Fibroblast of peridontal ligament (primary cell): ENCODE results near the gene NAA16.

Experiments
- DNase-seq: peaks from one replicate; pipeline ENCODE4 v3.0.0-alpha.2; 2010; ENCODE audit errors: extremely low read depth

NAA16 gene

DNA sequence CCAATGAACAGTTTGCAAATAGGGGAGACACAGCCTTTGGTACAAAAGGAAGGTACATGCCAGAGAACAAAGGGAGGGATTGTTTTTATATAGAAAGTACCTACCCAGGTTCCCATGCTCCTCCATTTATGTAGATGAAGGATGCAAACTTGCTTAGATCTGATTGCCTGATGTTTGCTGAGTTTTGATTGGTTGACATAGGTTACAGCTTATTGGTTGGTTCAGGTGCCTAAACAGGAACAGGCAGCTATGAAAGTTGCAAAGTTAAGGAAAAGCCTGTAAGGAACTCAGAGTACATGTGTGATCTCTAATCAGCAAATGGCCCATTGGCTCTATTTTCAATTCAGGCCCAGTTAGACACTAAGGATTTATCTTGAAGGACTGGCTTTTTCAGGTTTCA is 6.5 kb upstream of the NAA16 start:
- DNase-seq = no peak

DNA sequence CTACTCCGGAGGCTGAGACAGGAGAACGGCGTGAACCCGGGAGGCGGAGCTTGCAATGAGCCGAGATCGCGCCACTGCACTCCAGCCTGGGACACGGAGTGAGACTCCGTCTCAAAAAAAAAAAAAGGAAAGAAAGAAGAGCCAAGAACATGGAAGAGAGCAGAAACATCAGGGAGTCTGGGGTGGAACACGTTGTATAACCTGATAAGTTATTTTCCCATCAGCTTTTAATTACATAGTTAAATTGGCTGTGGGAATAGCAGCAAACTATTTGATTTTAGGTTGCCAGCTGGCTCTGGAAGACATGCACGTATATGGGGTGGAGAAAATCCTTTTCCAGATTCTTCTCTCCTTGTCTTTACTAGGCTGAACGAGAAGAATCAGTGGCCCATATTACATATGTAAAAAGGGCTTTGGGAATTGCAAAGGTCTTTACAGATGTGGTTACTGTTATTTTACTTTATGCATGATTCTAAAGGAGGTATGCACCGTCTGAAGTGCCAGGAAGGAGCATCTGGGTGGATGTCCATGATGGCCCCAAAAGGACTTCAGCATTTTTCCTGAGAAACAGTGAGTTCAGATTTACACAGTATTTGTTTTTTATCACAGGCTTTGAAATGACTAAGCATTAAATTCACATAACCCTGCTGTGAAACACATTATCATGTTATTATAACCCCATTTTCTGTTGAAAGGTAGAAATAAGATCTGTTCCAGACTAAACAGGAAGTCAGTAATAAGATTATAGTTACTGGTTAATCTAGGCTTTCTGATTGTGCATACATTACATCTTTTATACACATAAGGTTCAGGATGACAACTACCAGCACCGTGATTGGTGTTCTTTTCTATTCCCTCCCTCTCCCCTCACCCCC is 4.6 kb upstream of the NAA16 start:
- DNase-seq = no peak

DNA sequence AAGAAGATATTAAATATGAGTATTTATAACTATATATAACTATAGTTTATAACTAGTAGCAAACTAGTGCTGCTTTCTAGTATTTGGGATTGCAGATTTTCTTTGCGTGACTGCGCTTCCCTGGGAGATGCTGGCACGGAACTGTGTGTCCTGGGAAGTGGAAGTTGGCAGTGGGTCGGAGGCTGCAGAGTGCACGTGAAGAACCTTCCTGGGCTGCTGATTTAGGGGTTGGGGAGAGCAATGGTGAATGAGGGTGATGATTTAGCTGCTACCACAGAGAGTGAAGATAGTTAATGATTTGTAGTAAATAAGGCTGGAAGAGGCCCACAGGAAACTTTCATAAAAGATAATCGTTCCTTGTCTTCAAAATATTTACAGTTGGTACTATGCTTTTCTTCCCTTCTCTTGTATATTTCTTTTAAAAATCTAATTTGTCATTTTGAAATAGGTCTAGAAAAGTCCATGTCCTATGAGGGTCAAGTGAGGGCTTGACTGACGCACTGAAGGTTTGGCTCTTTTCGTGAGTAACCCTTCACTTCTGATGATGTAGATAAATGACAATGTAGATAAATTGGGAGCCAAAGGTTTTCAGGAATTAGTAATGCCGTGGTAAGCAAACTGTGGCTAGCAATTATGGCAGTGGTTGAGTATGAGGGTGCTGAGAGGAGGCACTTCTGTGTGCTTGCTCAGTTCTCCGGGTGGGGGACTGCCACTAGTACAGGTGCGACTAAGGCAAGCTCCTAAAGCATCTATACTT is 3.0 kb upstream of the NAA16 start:
- no peak for DNase-seq

GRCh38 chr13:41311406-41312175 is 524 bp downstream of the NAA16 start:
- no peak for DNase-seq

DNA sequence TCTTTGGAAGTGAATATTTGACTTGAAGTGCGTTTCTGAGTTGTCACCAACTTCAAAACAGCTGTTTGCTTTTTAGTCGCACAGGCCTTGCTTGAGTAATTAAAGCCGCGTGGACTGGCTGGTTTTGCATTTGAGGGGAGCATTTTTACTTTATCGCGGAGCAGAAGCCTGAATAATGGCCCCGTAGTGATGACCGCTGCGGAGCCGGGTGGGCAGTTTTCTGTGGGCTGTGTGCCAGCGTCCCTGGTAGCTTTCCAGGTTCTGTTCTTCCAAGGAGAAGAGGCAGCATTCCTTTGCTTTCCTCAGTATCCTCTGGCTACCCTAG is 1.1 kb downstream of the NAA16 start:
- DNase-seq = peak; percentile 48

DNA sequence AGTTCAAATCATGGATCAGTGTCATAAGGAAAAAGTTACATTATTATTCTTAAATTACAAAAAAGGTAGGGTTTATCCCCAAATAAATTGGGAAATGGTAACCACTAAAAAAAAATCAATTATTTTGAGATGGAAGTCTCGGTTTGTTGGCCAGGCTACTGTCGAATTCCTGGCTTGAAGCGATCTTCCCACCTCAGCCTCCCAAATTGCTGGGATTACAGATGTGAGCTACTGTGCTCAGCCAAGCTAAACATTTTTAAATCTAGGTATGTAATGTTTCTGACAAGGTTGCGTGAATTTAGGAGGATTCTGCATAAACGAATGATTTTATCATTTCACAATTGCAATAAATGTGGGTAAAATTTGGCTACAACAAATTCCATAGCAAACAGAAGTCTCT is 2.0 kb downstream of the NAA16 start:
- no peak for DNase-seq

DNA sequence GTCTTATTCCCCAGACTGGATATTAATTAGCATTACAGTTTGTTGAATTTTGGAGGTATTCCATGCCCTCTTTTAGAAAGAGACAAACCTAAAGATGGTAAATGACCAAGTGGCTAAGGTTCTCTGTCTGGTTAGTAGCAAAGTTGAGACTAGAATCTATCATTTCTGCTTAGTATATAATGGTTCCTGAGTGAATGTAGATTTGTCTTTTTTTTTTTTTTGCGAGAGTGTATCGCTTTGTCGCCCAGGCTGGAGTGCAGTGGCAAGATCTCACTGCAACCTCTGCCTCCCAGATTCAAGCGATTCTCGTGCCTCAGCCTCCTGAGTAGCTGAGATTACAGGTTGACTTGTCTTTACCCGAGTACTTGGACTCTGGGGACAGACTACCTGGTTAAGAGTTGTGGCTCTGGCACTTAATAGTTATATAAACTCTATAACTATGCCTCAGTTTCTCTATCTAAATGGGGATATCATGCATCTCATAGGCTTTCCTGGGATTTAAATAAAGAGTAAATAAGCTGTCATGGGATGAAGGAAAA is 2.7 kb downstream of the NAA16 start:
- no peak for DNase-seq

DNA sequence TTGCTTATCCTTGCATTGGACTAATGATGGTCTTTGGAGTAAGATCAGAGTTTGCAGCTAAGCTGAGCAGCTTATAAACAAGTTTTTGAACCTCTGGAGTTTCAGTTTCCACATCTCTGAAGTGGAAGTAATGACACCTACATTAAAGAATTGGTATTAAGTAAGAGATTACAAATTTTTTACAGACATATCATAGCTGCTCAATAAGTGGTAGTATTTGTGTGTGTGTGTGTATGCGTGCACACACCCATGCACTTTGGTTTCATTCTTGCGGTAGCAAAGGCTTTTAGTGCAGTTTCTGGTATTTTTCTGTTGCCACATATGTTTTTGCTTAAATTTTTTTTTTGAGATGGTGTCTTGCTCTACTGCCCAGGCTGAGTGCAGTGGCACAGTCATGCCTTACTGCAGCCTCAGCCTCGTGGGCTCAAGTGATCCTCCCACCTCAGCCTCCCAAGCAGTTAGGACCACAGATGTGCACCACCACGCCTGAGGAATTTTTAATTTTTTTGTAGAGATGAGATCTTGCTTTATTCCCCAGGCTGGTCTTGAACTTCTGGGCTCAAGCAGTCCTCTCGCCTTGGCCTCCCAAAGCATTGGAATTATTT is 4.5 kb downstream of the NAA16 start:
- peak; percentile 42 for DNase-seq

DNA sequence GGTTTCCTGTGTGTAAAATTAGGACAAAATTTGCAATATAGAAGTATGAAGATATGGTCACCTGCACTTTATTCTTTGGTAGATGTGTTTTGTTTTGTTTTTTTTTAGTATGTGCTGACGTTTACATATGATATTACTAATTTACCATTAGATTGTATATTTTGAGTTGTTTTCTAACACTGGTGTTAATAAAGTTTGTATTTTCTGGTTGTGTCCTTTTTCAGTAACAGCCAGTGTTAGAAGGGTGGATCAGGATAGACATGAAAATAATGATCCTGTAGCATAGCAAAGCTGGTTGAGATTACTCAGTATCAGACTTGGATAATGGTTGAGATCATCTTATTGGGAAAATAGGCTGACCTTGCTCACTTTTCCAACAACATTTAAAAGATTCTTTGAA is 6.2 kb downstream of the NAA16 start:
- no peak for DNase-seq

GRCh38 chr13:41325752-41326151 is 14.7 kb downstream of the NAA16 start:
- DNase-seq = no peak

GRCh38 chr13:41326661-41327060 is 15.6 kb downstream of the NAA16 start:
- DNase-seq = no peak

- DNase-seq = no peak
Measured at GRCh38 chr13:41327994-41328790, 17.1 kb downstream of the NAA16 start.

DNA sequence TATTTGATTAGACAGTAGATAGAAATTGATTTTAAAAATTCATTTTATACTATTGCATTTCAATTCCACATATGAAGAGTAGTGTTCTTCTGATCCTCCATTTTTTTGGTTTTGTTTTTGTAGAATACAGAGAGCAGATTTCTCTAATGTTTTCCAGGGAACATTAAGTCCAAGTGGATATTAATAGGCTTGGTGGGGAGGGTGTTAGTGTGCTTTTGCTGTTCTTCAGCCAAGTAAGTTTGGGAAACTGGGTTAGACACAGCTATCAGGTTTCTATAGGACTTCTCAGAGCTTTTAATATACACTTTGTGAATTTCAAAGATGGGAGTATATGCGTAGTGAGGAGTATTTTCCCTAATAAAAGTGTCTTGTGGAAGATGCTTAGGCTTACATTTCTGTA is 21.8 kb downstream of the NAA16 start:
- DNase-seq = no peak

- no peak for DNase-seq
Measured at GRCh38 chr13:41334810-41335209, 23.7 kb downstream of the NAA16 start.

DNA sequence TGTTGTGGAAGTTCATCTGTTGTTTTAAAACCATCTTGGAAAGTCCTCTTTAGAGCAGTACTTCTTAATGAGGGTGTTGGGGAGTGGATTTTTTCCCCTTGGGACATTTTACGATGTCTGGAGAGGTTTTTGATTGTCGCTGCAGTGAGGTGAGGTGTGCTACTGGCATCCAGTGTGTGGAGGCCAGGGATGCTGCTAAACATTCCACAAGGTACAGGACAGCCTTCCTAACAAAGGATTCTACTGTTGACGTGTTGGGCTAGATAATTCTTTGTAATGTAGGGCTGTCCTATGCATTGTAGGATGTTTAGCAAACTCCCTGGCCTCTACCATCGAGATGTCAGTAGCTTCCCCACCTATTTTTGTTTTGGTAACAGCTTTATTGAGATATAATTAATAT is 33.3 kb downstream of the NAA16 start:
- DNase-seq = no peak

DNA sequence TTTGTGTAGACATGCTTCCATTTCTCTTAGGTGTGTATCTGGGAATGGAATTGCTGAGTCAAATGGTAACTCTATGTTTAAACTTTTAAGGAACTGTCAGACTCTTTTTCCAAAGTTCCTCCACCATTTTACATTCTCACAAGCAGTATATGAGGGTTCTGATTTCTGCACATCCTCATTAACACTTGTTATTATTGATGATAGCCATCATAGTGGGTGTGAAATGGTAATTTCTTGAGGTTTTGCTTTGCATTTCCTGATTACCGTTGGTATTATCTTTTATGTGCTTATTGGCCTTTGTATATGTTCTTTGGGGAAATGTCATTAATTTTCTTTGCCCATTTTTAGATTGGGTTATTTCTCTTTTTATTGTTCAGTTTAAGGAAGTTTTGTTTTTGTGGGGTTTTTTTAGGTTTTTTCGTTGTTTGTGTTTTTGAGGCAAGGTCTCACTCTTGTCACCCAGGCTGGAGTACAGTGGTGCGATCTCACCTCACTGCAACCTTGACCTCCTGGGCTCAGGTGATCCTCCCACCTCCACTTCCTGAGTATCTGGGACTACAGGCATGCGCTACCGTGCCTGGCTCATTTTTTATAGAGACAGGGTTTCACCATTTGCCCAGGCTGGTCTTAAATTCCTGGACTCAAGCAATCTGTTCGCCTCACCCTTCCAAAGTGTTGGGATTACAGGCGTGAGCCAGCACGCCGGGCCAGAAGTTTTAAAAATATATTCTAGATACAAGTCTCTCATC is 34.3 kb downstream of the NAA16 start:
- no peak for DNase-seq

GRCh38 chr13:41345914-41346589 is 35.0 kb downstream of the NAA16 start:
- DNase-seq = no peak

DNA sequence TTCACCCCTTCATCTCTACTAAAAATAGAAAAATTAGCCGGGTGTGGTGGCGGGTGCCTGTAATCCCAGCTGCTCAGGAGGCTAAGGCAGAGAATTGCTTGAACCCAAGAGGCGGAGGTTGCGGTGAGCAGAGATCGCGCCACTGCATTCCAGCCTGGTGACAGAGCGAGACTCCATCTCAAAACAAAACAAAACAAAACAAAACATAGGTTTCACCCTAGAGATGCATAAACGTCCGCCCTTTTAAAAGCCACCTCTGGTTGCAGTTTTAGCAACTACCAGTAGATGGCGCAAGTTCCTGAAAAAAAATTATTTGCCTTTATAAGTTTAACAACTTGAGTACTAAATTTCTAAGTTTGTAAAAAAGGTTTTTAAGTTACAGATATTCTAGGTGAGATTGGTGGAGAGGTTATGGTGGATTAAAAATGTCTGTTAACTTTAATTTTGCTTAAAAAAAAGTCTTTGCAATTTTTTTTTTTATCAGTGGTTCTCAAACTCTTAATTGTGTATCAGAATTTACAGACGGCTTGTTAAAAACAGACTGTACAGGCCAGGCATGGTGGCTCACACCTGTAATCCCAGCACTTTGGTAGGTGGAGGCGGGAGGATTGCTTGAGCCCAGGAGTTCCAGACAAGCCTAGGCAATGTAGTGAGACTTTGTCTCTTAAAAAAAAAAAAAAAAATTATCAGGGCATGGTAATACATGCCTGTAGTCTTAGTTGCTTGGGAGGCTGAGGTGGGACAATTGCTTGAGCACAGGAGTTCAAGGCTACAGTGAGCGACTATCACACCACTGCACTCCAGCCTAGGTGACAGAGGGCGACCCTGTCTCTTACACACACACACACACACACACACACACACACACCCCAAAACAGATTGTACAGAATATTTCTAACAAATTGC is 42.1 kb downstream of the NAA16 start:
- peak; percentile 75 for DNase-seq

GRCh38 chr13:41354416-41354815 is 43.3 kb downstream of the NAA16 start:
- DNase-seq = no peak
